GM19463 (cell line): ENCODE data around the gene MAP3K4.
"Not testable (repeated sequence)": the region's sequence is repeated elsewhere in the genome, so short reads cannot be mapped to it uniquely, and the experiment has no call there.

Experiments
- ATAC-seq: cut with Tn5 transposase; IDR thresholded peaks from one replicate; pipeline ENCODE4 v1.9.1; 2021; ENCODE audit warnings: mild to moderate bottlenecking, moderate library complexity; ENCODE audit not compliant: unreplicated experiment

MAP3K4 gene

GRCh38 chr6:160967351-160967750 is 24.2 kb upstream of the MAP3K4 start:
- no peak for ATAC-seq

- no peak for ATAC-seq
Measured at GRCh38 chr6:160967833-160968232, 23.7 kb upstream of the MAP3K4 start.

GRCh38 chr6:160971171-160971570 is 20.4 kb upstream of the MAP3K4 start:
- ATAC-seq = no peak

GRCh38 chr6:160972111-160972510 is 19.5 kb upstream of the MAP3K4 start:
- ATAC-seq = no peak

GRCh38 chr6:160972594-160972993 is 19.0 kb upstream of the MAP3K4 start:
- not testable (repeated sequence) for ATAC-seq

GRCh38 chr6:160973311-160974250 is 18.0 kb upstream of the MAP3K4 start:
- no peak for ATAC-seq

GRCh38 chr6:160974304-160974771 is 17.2 kb upstream of the MAP3K4 start:
- ATAC-seq = no peak

- ATAC-seq = no peak
Measured at GRCh38 chr6:160975162-160975561, 16.4 kb upstream of the MAP3K4 start.

- ATAC-seq = not testable (repeated sequence)
Measured at GRCh38 chr6:160975961-160976360, 15.6 kb upstream of the MAP3K4 start.

- ATAC-seq = no peak
Measured at GRCh38 chr6:160978141-160978901, 13.2 kb upstream of the MAP3K4 start.

GRCh38 chr6:160979061-160979708 is 12.4 kb upstream of the MAP3K4 start:
- no peak for ATAC-seq

GRCh38 chr6:160983377-160983948 is 8.1 kb upstream of the MAP3K4 start:
- ATAC-seq = not testable (repeated sequence)

GRCh38 chr6:160986851-160987250 is 4.7 kb upstream of the MAP3K4 start:
- no peak for ATAC-seq

GRCh38 chr6:160987265-160987664 is 4.3 kb upstream of the MAP3K4 start:
- ATAC-seq = no peak

GRCh38 chr6:160990847-160991405 is 643 bp upstream of the MAP3K4 start:
- no peak for ATAC-seq

GRCh38 chr6:160992061-160992979 is 751 bp downstream of the MAP3K4 start:
- ATAC-seq = peak; percentile 42

GRCh38 chr6:160992980-160993314 is 1.4 kb downstream of the MAP3K4 start:
- no peak for ATAC-seq

GRCh38 chr6:160995271-160995670 is 3.7 kb downstream of the MAP3K4 start:
- no peak for ATAC-seq

GRCh38 chr6:160996131-160996601 is 4.6 kb downstream of the MAP3K4 start:
- no peak for ATAC-seq
